MM.1S (cell line): ENCODE measurements around the gene PLD6.

Experiments used
- CTCF ChIP-seq: fragments of 300-600 bp; sonication (generic); IDR thresholded peaks from 2 replicates; pipeline ENCODE4 v1.5.1; 2016; ENCODE audit warnings: antibody characterized with exemption, low read length, mixed read lengths
- EZH2 ChIP-seq: fragments of 300-600 bp; sonication (generic); optimal IDR thresholded peaks from 2 replicates; pipeline ENCODE3; 2017; ENCODE audit warnings: low read depth, mild to moderate bottlenecking, antibody characterized with exemption, low read length, mixed read lengths

- TF ChIP-seq CTCF: no peak
- no peak for TF ChIP-seq EZH2
These were observed 36.1 kb upstream of the PLD6 start for GRCh38 chr17:17242246-17242645.
